Peyer's patch (tissue), 4 donors: ENCODE data around the gene BIRC6. TPM values are rescaled to one million over a fixed set of nuclear protein-coding genes. Genes with fewer than 3 reads are reported as not detected.

Experiments used
- DNase-seq, 3 donors: peaks; one replicate each; pipeline ENCODE4 v3.0.0-alpha.2; 2017 to 2019
- H3K27ac ChIP-seq, 4 donors: fragments of 200-600 bp; sonication (generic); one replicate each; pipeline ENCODE4 v1.5.1; 2016 to 2019
- H3K27me3 ChIP-seq, 2 donors: fragments of 200-600 bp; sonication (generic); one replicate each; pipeline ENCODE4 v1.5.1; 2019
- H3K36me3 ChIP-seq, 3 donors: fragments of 200-600 bp; sonication (generic); one replicate each; pipeline ENCODE4 v1.5.1; 2016 to 2019
- H3K4me1 ChIP-seq, 4 donors: fragments of 200-600 bp; sonication (generic); one replicate each; pipeline ENCODE4 v1.5.1; 2016 to 2019
- H3K4me3 ChIP-seq, 4 donors: fragments of 200-600 bp; sonication (generic); 1 replicate in 3 of 4; 2 replicates in 1 of 4; pipeline ENCODE4 v1.5.1; 2016 to 2019; ENCODE audit warnings: mild to moderate bottlenecking in 1 of 4
- H3K9me3 ChIP-seq, 4 donors: fragments of 200-600 bp; sonication (generic); one replicate each; pipeline ENCODE4 v1.5.1; 2016 to 2019; ENCODE audit warnings: mild to moderate bottlenecking in 1 of 4
- POLR2A ChIP-seq, 2 donors: fragments of 450-650 bp; IDR thresholded peaks; one replicate each; pipeline ENCODE4 v1.5.1; 2017; ENCODE audit warnings: antibody characterized with exemption in 2 of 2, mild to moderate bottlenecking in 2 of 2, moderate library complexity in 2 of 2
- total RNA-seq, 4 donors: library from RNA; depleted of rRNA; stranded (reverse); fragments of >200 nt; gene quantifications; one replicate each; pipeline ENCODE4 v1.1.0, GENCODE V29; 2016
- TF ChIP-seq, protein P1 (sequence below), 6 experiments: fragments of 450-650 bp in 4 of 6; fragments of 200-600 bp in 2 of 6; sonication (generic) in 1 of 6; IDR thresholded peaks; one replicate each; pipeline ENCODE4 v1.5.1; 2017 to 2019; ENCODE audit warnings: antibody characterized with exemption in 6 of 6, mild to moderate bottlenecking in 3 of 6, moderate library complexity in 1 of 6

BIRC6 gene
- total RNA-seq, 4 donors from 2014 or later = 133 to 237 (median 214) TPM

DNA sequence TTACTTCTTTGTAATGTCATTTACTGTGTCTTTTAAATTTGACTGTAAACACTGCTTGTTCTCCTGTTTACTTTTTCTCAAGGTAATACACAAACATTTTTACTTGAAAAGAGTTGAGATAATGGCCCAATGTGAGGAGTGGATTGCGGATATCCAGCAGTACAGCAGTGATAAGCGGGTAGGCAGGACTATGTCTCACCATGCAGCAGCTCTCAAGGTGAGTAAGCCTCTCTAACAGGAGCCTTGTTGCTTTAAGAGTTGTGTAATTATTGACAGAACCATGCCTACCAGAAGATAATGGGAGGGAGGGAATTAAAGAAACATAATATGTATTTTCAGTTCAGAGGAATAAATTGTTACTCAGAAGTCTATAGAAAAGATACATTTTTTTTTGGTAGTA is 254.5 kb downstream of the BIRC6 start:
- Histone ChIP-seq H3K4me1 (no peaks in the 10 kb centered on the region), H3K27me3 (no peaks in the 10 kb centered on the region), H3K4me3 (no peak overlapping the region), H3K27ac (no peak overlapping the region), H3K9me3 (no peaks in the 10 kb centered on the region), H3K36me3 (peaks cover 0 to 95% (median 3%) of the 10 kb centered on the region in 3 donors)
- TF ChIP-seq POLR2A (IDR thresholded peaks at IDR 0.05) = no peak
- TF ChIP-seq, protein P1, sequence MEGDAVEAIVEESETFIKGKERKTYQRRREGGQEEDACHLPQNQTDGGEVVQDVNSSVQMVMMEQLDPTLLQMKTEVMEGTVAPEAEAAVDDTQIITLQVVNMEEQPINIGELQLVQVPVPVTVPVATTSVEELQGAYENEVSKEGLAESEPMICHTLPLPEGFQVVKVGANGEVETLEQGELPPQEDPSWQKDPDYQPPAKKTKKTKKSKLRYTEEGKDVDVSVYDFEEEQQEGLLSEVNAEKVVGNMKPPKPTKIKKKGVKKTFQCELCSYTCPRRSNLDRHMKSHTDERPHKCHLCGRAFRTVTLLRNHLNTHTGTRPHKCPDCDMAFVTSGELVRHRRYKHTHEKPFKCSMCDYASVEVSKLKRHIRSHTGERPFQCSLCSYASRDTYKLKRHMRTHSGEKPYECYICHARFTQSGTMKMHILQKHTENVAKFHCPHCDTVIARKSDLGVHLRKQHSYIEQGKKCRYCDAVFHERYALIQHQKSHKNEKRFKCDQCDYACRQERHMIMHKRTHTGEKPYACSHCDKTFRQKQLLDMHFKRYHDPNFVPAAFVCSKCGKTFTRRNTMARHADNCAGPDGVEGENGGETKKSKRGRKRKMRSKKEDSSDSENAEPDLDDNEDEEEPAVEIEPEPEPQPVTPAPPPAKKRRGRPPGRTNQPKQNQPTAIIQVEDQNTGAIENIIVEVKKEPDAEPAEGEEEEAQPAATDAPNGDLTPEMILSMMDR (IDR thresholded peaks at IDR 0.05) = no peak
- no peak for DNase-seq

DNA sequence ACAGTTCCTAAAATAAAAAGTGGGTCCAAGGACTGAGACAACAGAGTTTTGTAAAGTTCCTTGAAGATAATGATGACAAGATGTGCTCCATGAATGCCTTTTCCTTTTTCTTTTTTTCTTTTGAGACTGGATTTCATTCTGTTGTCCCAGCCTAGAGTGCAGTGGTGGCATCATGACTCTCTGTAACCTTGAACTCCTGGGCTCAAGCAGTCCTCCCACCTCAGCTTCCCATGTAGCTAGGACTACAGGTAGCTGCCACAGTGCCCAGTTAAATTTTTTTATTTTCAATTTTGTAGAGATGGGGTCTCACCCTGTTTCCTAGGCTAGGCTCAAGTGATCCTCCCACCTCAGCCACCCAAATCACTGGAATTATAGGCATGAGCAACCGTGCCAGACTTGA is 254.9 kb downstream of the BIRC6 start:
- no peak overlapping the region for H3K4me3 ChIP-seq
- no peaks in the 10 kb centered on the region for H3K9me3 ChIP-seq
- peaks cover 0 to 95% (median 3%) of the 10 kb centered on the region in 3 donors for H3K36me3 ChIP-seq
- TF ChIP-seq, protein P1 (IDR thresholded peaks at IDR 0.05) = no peak
- TF ChIP-seq POLR2A (IDR thresholded peaks at IDR 0.05) = no peak
- H3K27ac ChIP-seq = no peak overlapping the region
- no peaks in the 10 kb centered on the region for H3K27me3 ChIP-seq
- H3K4me1 ChIP-seq = no peaks in the 10 kb centered on the region
- no peak for DNase-seq

DNA sequence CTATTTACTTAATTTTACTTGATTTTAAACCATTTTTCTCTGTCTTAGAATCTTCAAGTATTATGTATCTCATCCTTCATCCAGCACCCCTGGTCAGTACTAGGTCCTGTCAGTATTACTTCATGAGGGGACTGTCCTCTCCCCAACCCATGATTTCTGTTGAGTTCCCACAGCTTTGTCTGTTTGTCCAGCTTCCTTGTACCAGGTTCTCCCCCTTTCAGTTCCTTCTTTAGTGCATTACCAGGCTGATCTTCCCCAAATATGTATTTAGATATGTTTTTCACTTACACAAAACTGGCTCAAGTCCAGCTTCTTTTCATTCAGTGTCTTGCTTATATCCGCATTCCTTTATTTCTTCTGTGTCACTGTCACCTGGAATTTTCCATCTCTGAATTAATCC is 257.3 kb downstream of the BIRC6 start:
- no peak overlapping the region for H3K4me3 ChIP-seq
- no peaks in the 10 kb centered on the region for H3K4me1 ChIP-seq
- peaks cover 0 to 89% (median 0%) of the 10 kb centered on the region in 3 donors for H3K36me3 ChIP-seq
- TF ChIP-seq POLR2A (IDR thresholded peaks at IDR 0.05) = no peak
- TF ChIP-seq, protein P1 (IDR thresholded peaks at IDR 0.05) = no peak
- H3K27ac ChIP-seq = no peak overlapping the region
- no peaks in the 10 kb centered on the region for H3K27me3 ChIP-seq
- no peak for DNase-seq
- no peaks in the 10 kb centered on the region for H3K9me3 ChIP-seq

DNA sequence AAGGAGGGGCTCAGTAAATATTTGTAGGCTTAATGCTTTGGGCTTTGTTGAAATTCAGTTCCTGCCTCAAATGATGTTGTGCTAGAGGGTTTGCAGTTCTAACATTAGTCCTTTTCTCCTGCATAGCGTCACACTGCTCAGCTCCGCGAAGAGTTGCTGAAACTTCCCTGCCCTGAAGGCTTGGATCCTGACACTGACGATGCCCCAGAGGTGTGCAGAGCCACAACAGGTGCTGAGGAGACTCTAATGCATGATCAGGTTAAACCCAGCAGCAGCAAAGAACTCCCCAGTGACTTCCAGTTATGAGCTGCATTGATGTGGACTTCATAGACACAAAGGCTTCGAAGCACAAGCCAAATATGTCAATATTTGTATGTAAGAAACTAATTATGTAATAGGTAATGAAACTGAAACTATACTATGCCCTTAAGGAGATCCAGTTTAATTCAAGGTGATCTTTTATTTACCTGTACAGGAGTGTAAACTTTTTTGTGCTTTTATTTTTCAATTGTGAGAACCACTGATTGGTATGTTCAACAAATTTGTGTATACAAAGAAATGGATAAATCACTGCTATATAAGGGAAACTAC is 260.9 kb downstream of the BIRC6 start:
- H3K9me3 ChIP-seq = no peaks in the 10 kb centered on the region
- no peak overlapping the region for H3K27ac ChIP-seq
- H3K4me3 ChIP-seq = no peak overlapping the region
- H3K4me1 ChIP-seq = peaks cover 0 to 7% (median 0%) of the 10 kb centered on the region in 4 donors
- TF ChIP-seq, protein P1 (IDR thresholded peaks at IDR 0.05) = no peak
- no peak for TF ChIP-seq POLR2A (IDR thresholded peaks at IDR 0.05)
- no peaks in the 10 kb centered on the region for H3K27me3 ChIP-seq
- no peak for DNase-seq
- peaks cover 0 to 68% (median 0%) of the 10 kb centered on the region in 3 donors for H3K36me3 ChIP-seq

DNA sequence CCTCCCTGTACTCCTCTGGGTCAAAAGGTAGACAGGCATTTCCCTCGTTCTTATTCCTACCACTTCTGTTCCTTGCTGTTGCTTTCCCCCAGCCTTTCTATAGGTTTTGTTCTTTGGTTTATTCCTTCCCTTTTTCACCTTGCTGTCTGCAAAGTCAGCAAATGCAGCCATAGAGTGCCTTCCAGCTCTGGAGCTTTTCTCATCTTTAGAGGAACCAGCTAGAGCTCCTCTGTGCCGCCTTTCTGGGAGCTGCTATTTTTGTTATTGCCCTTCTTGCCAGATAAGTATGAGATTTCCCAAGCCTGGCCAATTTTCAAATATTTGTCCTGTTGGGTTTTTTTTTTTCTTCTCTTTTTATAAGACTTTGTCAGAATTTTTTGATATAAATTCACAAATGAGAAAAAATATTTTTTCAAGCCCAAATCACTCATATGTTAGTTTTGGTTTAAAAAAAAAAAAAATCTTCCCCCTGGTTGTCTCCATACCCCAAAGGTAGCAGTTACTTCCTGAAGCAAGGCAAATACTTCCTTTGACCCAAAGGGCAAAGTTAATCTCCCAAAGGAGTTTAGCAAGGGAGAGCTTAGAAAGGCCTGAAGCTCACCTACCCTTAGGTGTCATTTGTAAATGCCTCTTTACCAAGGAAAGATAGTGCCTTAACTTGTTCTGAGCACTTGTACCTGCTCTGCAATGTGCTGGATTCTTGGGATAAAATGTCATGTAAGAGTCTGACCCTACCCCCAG is 265.9 kb downstream of the BIRC6 start:
- TF ChIP-seq, protein P1 (IDR thresholded peaks at IDR 0.05) = no peak
- TF ChIP-seq POLR2A (IDR thresholded peaks at IDR 0.05) = no peak
- no peak overlapping the region for H3K4me3 ChIP-seq
- peaks cover 0 to 15% (median 0%) of the 10 kb centered on the region in 4 donors for H3K4me1 ChIP-seq
- H3K27ac ChIP-seq = no peak overlapping the region
- no peaks in the 10 kb centered on the region for H3K9me3 ChIP-seq
- H3K27me3 ChIP-seq = no peaks in the 10 kb centered on the region
- DNase-seq = no peak
- H3K36me3 ChIP-seq = peaks cover 0 to 22% (median 0%) of the 10 kb centered on the region in 3 donors
